AG08396 (cell line): ENCODE measurements around the gene BIN1.

Source experiments
- DNase-seq: peaks from one replicate; pipeline ENCODE4 v3.0.0; 2012; ENCODE audit warnings: low spot score, mixed read lengths

Gene BIN1

DNA sequence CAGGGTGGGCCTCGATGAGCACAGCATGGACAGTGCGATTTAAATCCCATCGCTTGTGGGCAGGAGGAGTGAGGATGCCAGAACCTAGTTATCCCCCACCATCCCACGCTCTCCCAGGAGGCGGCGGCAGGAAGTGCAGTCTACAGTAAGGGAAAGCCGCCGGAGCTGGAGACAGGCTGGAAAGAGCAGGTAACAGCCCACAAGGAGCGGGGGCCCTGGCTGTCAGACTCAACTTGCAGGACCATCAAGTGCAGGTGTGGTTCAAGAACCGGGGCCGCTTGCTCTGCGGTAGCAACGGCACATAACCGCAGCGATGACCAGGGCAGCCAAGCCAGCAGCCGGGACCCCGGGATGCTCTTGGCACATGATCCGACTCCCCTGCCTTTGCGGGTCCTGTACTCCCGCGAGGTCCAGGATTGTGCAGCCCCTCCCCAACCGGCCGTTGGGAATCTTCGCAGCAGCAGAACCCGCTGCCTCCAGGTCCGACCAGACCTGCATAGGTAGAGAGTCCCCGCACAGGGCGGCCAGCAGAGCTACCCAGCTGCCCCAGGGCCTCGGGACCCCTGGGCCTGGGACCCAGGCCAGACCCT lies 82.1 kb downstream of the BIN1 start:
- no peak for DNase-seq

DNA sequence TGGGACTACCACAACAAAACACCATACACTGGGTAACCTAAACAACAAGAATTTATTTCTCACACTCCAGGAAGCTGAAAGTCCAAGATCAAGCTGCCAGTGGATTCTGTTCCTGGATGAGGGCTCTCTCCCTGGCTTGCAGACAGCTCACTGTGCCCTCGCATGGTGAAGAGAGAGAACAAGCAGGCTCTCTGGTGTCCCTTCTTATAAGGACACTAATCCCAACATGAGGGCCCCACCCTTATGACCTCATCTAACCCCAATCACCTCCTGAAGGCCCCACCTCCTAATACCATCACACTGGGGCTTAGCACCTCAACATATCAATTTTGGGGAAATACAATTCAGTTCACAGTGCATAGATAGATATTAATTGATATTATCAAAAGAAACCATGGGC lies 83.5 kb downstream of the BIN1 start:
- DNase-seq = no peak

DNA sequence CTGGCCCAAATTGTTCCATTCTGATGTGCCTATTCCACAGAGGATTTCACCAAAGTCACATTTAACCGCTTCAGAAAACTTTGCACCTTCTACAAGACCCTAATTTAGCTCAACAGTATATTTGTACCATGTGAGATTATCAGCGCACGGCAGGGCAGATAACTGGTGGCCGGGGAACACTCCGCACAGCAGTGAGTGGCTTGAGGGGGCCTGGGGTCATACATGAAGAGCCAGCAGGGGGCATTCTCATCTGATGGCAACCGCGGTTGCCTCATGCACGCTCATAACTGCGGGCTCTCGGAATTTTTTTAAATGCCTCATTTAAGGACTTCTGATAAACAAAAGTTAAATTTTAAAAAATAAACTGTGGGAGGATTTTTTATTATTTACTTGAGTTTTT lies 84.1 kb downstream of the BIN1 start:
- DNase-seq = no peak

DNA sequence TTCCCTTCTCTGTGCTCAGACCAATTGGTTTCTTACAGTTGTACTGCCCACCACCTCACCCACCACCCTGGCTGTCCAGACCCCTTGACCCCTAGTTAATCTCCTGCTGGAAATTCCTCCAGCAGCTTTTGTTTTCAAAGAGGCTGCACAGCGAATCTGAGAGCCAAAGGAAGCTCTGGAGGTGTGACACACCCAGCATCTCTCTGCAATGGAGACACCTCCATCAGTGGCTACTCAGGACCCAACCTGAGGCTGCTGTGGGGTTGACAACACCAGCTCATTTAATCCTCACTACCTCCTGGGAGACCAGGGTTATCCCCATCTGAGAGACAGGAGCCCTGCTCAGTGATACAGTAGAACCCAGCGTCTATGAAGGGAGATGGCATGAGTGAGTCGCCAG lies 86.4 kb downstream of the BIN1 start:
- DNase-seq = no peak

DNA sequence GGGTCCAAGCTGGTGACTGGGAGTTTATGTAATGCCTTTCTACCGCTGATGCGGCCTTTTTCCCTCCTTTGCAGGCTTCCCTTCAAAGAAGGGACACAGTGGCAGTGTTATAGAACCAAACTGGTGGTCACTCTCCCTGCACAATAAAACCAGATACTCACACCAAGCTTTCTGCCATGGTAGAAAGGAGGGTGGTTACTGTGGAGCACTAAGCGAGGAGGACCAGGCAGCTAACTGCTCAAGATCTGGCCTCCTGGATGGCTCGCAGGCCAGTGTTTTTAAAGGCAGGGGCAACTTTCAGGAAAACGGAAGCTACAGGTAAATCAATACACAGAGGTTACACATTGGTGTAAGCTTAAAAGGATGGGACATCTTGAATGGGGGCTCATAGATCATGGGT lies 89.4 kb downstream of the BIN1 start:
- no peak for DNase-seq

DNA sequence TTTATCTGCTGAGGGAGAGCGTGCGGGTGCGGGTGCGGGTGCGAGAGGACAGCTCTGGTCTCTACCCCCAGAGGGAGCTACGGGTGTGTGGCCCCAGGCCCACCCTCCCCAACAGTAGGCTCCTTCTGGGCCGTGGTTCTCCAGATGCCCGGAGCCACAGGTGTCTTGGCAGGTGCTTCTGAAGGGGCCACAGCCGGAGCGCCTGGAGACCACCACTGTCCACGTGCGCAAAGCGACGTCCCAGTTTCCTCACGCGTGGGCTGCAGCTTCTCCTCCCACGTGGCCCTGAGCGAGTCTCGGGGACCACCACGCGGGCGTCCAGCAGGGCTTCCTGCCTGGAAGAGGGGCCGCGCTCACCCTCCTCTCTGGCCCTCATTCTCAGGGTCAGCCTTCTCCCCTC lies 90.6 kb downstream of the BIN1 start:
- no peak for DNase-seq

DNA sequence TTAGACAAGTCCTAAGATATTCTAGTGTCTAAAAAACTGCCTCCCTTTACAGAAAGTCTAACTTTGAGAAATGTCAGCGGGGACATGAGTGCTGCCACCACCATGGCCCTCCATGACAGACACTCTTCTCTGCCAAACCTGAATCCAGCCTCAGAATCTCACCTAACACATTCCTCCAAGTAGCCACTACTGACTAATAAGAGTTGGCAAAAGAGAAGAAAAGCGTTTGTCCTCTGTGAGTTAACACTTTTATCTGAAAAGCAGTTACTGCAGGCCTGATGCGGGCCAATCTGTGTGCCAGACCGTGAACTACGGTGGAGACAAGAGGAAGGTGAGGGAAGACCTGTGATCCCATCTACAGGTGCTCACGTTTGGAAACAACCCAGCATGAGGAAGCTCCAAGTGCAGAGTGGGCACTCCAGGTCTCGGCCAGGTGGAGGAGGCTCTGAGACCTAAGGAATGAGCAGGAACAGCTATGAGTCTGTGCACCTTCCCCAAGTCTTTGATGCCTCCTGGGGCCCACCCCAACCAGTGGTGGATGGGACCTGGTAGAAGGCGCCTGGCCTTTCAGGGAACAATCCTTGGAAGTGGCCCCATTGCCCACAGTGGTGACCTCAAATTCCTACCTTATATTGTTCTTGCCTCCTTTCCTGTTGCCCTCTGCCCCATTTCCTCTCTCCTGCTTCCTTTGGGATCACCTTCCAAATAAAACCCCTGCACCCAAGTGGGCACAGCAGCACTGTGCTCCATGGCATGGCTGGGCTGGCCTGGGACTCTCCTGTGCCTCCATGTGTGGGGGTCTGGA lies 91.6 kb downstream of the BIN1 start:
- DNase-seq = no peak

DNA sequence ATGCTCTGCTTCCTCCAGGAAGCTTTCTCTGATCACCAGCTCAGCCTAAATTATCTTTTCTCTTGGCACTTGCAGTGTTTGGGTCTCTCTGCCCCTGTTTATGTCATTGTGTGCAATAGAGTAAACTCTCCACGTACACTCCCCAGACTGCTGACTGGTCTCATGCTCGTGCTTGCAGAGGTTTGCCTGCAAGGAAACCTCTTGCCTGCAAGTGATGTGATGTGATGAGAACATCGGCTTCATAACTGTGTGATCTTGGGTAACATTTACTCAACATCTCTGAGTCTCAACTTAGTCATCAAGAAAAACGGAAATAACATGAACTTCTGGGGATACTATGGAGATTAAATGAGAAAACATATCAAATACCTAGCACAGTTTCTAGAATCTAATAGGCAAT lies 92.3 kb downstream of the BIN1 start:
- DNase-seq = peak; percentile 83

DNA sequence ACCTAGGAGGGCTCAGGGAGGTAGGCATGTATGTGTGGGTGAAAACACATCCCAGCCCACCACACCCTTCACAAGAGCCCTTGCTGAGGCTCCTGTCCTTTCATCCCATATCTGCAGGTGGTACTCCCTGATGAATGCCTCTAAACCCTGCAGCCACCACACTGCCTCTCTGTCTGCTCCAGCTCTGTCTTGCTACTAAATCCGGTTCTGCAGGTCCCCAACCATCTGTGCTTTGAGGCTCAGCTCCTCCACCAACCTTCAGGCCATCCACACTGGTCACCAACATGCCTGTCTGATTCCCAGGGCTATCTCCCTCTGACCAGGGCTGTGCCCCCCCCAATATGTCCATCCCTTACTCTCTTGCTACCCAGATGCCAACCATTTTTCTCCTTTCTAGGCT lies 92.7 kb downstream of the BIN1 start:
- no peak for DNase-seq

DNA sequence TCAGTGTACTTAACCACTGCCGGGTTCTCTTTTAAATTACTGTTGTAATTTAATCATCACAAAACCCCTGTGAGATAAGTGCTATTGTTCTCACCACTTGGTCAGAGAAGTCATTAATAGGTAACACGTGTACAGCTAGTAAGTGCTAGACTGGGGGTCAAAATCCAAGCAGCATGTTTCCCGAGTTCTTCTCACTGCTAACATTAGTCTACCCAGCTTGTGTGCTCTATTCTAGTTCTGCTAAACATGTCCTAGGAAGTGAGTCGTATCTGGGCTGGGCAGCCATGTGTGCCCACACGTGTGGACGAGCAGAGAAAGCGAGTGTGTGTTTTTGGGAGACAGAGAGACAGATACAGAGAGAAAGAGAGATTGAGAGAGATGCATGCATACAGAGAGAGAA lies 94.1 kb downstream of the BIN1 start:
- no peak for DNase-seq

DNA sequence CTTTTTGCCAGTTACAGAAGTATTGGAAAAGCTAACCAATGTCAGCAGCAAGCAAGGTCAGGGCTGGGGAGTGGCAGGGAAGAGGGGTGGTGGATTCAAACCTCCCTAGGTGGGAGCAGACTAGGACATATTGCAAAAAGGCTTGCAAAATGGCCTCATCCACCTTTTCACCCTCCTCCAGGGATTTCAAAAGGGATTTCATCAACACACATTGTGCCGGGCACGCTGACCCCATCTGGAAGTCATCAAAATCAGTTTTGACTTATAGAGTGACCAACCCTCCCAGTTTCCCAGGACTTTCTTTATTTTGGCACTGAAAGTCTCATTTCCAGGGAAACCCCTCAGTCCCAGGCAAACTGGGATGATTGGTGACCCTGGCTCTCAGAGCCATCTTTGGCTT lies 94.7 kb downstream of the BIN1 start:
- DNase-seq = no peak

DNA sequence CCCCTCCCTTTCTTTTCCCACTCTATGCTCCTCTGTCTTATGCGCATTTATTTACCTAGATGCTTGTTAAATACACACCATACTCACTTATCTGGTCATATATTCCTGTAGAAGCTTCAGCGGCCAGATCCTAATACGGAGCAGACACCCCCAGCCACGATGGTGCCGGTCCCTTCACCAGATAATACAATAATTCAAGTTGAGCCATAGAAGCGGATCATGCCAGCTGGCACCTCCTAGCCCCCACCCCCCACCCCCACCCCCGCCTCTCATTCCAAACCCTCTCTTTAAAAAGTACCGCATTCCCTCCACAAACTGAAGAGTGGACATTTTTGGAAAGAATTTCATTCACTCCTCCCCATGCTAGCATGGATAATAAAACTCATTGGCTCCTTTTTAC lies 95.2 kb downstream of the BIN1 start:
- no peak for DNase-seq

DNA sequence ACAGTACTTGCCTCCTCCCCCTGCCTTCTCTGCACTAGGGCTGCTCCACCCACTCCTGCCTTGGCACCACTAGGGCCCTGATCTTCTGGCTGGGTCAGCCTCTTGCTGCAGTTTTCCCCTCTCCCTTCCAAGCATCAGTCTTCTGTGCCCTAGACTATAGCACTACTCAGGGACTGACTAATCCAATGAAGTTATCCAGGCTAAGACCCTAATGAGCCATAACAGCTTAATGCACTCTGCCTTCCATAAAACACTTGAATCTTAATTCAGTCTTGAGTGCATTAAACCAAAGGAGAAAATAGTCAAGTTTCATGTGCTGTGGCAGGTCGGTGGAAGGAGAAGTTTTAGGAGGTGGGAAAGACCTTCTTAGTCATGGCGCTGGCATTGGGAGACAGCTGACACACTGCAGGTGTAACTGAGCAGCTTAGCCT lies 95.7 kb downstream of the BIN1 start:
- DNase-seq = no peak

DNA sequence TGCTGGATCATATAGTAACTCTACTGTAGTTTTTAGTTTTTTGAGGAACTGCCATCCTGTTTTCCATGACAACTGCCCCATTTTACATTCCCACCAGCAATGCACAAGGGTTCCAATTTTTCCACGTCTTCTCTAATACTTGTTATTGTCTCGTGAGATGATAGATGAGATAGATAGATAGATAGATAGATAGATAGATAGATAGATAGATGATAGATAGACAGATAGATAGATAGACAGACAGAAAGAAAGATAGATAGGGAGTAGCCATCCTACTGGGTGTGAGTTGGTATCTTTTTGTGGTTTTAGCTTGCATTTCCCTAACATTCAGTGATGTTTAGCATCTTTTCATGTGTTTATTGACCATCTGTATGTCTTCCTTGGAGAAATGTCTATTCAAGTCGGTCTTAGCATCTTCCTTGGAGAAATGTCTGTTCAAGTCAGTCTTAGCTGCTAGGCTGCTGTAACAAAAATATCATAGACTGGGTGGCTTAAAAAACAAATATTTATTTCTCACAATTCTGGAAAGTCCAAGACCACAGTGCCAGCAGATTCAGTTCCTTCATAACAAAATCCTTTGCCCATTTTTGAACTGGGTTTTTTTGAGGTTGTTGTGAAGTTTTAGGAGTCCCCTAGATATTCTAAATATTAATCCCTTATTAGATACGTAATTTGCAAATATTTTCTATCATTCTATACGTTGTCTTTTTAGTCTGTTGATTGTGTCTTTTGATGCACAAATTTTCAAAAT lies 98.5 kb downstream of the BIN1 start:
- DNase-seq = no peak

DNA sequence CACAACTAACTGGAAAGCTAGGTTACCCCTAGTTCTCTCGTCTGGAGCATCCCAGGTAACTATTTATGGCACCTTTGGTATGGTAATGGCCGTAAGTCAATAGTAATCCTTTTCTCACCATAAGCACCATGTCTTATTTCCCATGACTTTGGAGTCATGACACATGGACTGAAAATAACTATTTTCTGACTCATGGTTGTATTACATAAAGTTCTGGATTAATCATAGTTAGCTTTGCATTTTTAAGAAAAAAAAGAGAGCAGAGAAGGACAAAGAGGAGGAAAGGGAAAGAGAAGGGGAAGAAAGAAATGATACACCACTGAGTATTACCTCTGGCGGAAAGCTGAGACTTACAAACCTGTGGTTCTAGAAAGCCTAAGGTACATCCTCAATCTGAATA lies 99.3 kb downstream of the BIN1 start:
- DNase-seq = peak; percentile 56

DNA sequence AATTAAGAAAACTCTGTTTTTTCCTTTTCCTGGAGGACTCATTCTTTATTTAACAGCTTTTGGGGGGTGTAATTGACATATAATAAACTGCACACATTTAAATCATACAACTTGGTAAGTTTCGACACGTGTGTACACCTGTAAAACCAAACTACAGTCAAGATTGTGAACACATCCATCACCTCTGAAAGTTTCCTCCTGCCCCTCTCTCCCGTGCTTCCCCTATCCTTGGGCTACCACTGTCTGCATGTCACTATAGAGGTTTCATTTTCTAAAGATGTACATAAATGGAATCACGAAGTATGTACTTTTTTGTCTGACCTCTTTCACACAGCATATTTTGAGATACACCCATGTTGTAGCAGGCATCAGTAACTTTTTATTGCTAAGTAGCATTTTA lies 100.0 kb downstream of the BIN1 start:
- no peak for DNase-seq

DNA sequence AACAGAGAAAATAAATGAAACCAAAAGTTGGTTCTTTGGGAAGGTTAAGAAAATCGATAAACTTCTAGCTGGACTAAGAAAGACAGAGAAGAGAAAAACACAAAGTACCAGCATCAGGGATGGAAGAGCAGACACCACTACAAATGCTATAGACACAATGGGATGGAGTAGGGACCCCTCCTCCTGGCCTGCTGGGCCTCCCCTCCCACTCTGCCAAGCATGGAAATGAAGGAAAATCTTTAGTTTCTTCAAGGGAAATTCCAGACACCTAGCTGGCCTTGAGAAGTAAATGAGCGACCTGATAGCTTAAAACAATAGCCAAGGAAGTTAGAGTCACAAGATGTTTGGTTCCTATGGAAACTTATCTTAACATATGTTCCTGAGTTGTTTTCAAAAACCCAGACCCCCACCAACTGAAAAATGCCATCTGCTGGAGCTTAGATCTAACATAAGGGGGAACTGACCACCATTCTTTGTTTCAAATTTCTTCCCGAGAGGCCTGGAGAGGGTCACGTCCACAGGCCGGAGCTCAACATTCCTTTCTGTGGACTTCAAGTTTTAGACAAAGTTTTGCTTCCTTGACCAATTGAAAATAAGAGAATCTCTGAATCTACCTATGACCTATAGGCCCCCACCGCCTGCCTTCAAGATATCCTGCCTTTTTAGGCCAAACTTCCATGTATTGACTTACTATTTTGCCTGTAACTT lies 101.9 kb downstream of the BIN1 start:
- DNase-seq = no peak

DNA sequence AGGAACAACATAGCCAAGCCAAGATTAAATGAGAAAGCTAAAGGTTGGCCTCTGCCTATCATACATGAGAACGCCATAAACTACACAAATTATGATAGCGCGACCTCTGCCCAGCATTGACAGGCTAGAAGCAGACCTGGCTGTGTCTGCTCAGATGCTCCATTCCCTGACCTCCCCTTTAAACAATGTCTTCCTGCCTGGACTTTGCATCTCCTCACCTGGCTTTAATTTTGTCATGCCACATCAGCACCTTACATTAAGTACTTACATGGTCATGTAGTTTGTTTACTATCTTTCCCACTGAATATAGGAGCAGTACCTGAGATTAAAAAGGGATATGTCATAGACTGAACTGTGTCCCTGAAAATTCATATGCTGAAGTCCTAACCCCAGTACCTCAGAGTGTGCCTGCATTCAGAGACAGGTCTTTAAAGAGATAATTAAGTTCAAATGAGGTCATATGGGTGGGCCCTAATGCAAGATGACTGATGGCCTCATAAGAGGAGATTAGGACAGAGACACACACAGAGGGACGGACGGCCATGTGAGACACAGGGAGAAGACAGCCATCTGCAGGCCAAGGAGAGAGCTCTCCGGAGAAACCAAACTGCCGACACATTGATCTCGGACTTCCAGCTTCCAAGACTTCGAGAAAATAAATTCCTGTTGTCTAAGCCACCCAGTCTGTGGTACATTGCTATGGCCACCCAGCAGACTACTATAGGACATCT lies 103.7 kb downstream of the BIN1 start:
- no peak for DNase-seq

DNA sequence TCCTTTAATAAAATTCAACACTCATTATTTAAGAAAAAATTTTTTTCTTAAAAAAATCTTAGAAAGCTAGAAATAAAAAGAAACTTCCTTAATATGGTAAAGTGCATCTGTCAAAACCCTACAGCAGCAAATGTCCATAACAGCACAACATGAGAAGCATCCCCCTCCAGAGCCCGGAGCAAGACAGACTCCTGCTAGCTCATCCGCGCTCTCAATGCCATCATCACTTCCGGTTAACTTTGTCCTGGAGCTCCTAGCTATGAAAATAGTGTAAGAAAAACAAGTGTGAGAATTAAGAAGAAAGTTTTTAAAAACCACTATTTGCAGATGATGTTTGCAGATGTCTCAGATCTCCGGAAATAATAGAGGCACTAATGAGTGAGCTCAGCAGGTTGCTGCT lies 105.2 kb downstream of the BIN1 start:
- DNase-seq = no peak

DNA sequence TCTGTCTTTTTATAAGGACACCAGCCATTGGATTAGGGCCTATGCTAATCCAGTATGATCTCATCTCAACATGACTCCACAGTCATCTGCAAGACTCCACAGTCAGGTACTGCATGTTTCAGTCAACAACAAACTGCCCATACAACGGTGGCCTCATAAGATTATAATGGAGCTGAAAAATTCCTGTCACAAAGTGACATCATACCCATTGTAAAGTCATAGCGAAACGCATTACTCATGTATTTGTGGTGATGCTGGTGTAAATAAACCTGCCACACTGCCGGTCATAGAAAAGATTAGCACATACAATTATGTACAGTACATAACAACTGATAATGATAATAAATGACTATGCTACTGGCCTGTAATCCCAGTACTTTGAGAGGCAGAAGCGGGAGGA lies 106.0 kb downstream of the BIN1 start:
- DNase-seq = no peak

DNA sequence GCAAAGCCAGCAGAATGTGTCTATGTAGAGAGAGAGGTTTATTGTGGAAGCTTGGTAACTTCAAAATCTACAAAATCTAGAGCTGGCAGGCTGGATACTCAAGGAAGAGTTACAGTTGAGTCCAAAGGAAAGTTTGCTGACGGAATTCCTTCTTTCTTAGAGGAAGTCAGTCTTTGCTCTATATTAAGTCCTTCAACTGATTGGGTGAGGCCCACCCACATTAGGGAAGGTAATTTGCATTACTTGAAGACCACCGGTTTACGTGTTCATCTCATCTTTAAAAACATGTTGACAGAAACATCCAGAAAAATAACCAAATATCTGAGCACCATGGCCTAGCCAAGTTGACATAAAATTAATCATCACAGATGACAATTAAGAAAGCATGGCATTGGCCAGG lies 106.8 kb downstream of the BIN1 start:
- DNase-seq = no peak
